Erythroblast (primary cell): ENCODE data around the gene RFX3.

Source experiments
- GATA1 ChIP-seq: IDR thresholded peaks from 2 replicates; pipeline ENCODE4 v1.6.1; 2011; ENCODE audit warnings: low read depth, mild to moderate bottlenecking, control low read depth, low read length, moderate library complexity
- POLR2A ChIP-seq: IDR thresholded peaks from 2 replicates; pipeline ENCODE4 v1.6.1; 2011; ENCODE audit warnings: mild to moderate bottlenecking, low read length

GRCh38 chr9:3516667-3517330 lies 9.0 kb downstream of the RFX3 start:
- no peak for TF ChIP-seq POLR2A
- TF ChIP-seq GATA1 = no peak
